PC-3 (cell line): ENCODE data around the gene WFDC1. TPM values are rescaled to one million over a fixed set of nuclear protein-coding genes. Genes with fewer than 3 reads are reported as not detected.
"Not testable (repeated sequence)": the region's sequence is repeated elsewhere in the genome, so short reads cannot be mapped to it uniquely, and the experiment has no call there.

Source experiments
- ATAC-seq: fragments of 200-7000 bp; cut with Tn5 transposase; 2 replicates; pipeline ENCODE4 v1.9.1; 2020; ENCODE audit warnings: mild to moderate bottlenecking, moderate library complexity
- BruUV-seq: library from RNA; stranded (reverse); fragments of 400-500 nt; replicated peaks from 2 replicates; lab custom pipeline; 2021; lab: Mats Ljungman, UMichigan
- CTCF ChIA-PET: fragments of 300-600 bp; sonication (Branson Sonifier 250); formaldehyde crosslinking; loops from one replicate; lab custom pipeline; 2022; ENCODE audit warnings: antibody characterized with exemption; lab: Charles Lee
- POLR2A ChIA-PET: fragments of 300-600 bp; sonication (Branson Sonifier 250); formaldehyde crosslinking; loops from one replicate; lab custom pipeline; 2022; ENCODE audit warnings: antibody characterized with exemption; ENCODE audit not compliant: unreplicated experiment; lab: Charles Lee
- DNase-seq: peaks from one replicate; pipeline ENCODE4 v3.0.0-alpha.2; 2015
- H2AFZ ChIP-seq: fragments of 300-600 bp; sonication (generic); 2 replicates; pipeline ENCODE4 v1.6.0; 2016; ENCODE audit warnings: antibody characterized with exemption, low read length
- H3F3A ChIP-seq: fragments of 300-600 bp; sonication (generic); one replicate; pipeline ENCODE4 v1.6.0; 2017; ENCODE audit warnings: antibody characterized with exemption, low read length, control low read depth, mild to moderate bottlenecking; ENCODE audit not compliant: unreplicated experiment
- H3K27ac ChIP-seq: fragments of 300-600 bp; sonication (generic); 2 replicates; pipeline ENCODE4 v1.5.1; 2016; ENCODE audit warnings: mild to moderate bottlenecking, low read length
- H3K27me3 ChIP-seq: fragments of 300-600 bp; sonication (generic); 2 replicates; pipeline ENCODE4 v1.6.1; 2016; ENCODE audit warnings: low read length, mixed read lengths
- H3K36me3 ChIP-seq: fragments of 300-600 bp; sonication (generic); 2 replicates; pipeline ENCODE4 v1.6.1; 2016; ENCODE audit warnings: low read depth, mixed run types, low read length, mixed read lengths
- H3K4me1 ChIP-seq: fragments of 300-600 bp; sonication (generic); 2 replicates; pipeline ENCODE4 v1.5.1; 2016; ENCODE audit warnings: low read length; ENCODE audit not compliant: insufficient read depth
- H3K4me2 ChIP-seq: fragments of 300-600 bp; sonication (generic); 2 replicates; pipeline ENCODE4 v1.6.0; 2016; ENCODE audit warnings: low read length
- H3K4me3 ChIP-seq: fragments of 300-600 bp; sonication (generic); 2 replicates; pipeline ENCODE4 v1.5.1; 2016; ENCODE audit warnings: mild to moderate bottlenecking, low read length, mixed read lengths
- H3K79me2 ChIP-seq: fragments of 300-600 bp; sonication (generic); 2 replicates; pipeline ENCODE4 v1.6.1; 2017; ENCODE audit warnings: low read length, mixed read lengths
- H3K9ac ChIP-seq: fragments of 300-600 bp; sonication (generic); 2 replicates; pipeline ENCODE4 v1.6.0; 2016; ENCODE audit warnings: mild to moderate bottlenecking, low read length
- H3K9me2 ChIP-seq: fragments of 300-600 bp; sonication (generic); replicated peaks from 2 replicates; pipeline ENCODE4 v1.6.1; 2016; ENCODE audit warnings: mixed run types, low read length, mixed read lengths
- H3K9me3 ChIP-seq: fragments of 300-600 bp; sonication (generic); 2 replicates; pipeline ENCODE4 v1.6.1; 2016; ENCODE audit warnings: low read length, mixed read lengths
- H4K20me1 ChIP-seq: fragments of 300-600 bp; sonication (generic); 2 replicates; pipeline ENCODE4 v1.6.1; 2016; ENCODE audit warnings: low read length, mixed read lengths
- EZH2 ChIP-seq: fragments of 300-600 bp; sonication (generic); IDR thresholded peaks from one replicate; pipeline ENCODE4 v1.6.1; 2017; ENCODE audit warnings: antibody characterized with exemption, mild to moderate bottlenecking, low read length; ENCODE audit not compliant: unreplicated experiment
- EZH2phosphoT487 ChIP-seq: fragments of 300-600 bp; sonication (generic); IDR thresholded peaks from 2 replicates; pipeline ENCODE4 v1.6.1; 2018; ENCODE audit warnings: mild to moderate bottlenecking, antibody characterized with exemption, low read length, borderline replicate concordance
- intact Hi-C: fragments of 100-400 bp; cut with micrococcal nuclease; formaldehyde crosslinking; loops from 2 replicates; pipeline ENCODE4 v1.9.0; 2023
- total RNA-seq: library from RNA; depleted of rRNA; stranded (reverse); fragments of >200 nt; gene quantifications from 2 replicates; pipeline ENCODE4 v1.2.3, GENCODE V29; 2014
- TF ChIP-seq, protein P1 (sequence below): fragments of 300-600 bp; sonication (generic); conservative IDR thresholded peaks from 2 replicates; pipeline ENCODE4 v1.5.1; 2017; ENCODE audit warnings: antibody characterized with exemption, low read depth, mild to moderate bottlenecking, low read length

WFDC1 gene
- total RNA-seq, 1 experiment from 2014 or later = 0.15 TPM

DNA sequence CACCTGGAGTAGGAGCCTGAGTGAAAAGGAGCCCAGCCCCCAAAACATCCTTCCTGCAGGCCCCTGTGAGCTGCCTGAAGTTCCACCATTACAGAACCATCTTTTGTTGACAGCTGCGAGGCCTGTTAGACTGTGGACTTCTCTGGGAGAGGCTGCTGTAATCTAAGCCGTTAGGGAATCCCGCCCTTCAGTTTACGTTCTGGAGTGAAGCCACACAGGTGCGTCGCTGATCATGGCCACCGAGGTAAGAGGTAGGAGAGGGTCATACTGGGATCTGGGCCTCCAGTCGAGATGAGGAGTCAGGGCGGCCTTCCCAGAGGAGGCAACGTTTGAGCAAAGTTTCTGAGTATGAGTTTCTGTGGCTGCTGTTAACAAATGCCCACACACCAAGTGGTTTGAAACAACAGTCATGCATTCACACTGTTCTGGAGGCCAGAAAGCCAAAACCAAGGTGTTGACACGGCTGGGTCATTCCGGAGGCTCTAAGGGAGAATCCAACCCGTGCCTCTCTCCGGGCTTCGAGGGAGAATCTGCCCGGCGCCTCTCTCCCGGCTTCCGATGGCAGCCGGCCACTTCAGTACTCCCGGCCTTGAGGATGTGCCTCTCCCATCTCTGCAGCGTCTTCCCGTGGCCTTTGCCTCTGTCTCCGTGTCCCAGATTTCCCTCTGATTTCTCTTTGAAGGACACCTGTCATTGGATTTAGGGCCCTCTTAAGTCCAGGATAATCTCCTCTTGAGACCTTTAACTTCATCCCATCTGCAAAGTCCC, 47.0 kb downstream of the WFDC1 start:
- Histone ChIP-seq H3K9me3 (no peaks in the 10 kb centered on the region), H3K4me3 (no peak overlapping the region), H3K27me3 (no peaks in the 10 kb centered on the region), H3K27ac (no peak overlapping the region), H2AFZ (no peak overlapping the region), H3K79me2 (no peaks in the 10 kb centered on the region), H3F3A (no peaks in the 10 kb centered on the region), H3K9me2 (no peaks in the 10 kb centered on the region), H3K36me3 (no peaks in the 10 kb centered on the region), H4K20me1 (no peaks in the 10 kb centered on the region), H3K9ac (no peak overlapping the region), H3K4me2 (no peak overlapping the region), H3K4me1 (peaks cover 3% of the 10 kb centered on the region; the same call in 1 of the 2 replicates)
- intact Hi-C loops = no loop called here
- POLR2A ChIA-PET = no interaction called here
- TF ChIP-seq EZH2 (no peak), EZH2phosphoT487 (no peak)
- TF ChIP-seq, protein P1, sequence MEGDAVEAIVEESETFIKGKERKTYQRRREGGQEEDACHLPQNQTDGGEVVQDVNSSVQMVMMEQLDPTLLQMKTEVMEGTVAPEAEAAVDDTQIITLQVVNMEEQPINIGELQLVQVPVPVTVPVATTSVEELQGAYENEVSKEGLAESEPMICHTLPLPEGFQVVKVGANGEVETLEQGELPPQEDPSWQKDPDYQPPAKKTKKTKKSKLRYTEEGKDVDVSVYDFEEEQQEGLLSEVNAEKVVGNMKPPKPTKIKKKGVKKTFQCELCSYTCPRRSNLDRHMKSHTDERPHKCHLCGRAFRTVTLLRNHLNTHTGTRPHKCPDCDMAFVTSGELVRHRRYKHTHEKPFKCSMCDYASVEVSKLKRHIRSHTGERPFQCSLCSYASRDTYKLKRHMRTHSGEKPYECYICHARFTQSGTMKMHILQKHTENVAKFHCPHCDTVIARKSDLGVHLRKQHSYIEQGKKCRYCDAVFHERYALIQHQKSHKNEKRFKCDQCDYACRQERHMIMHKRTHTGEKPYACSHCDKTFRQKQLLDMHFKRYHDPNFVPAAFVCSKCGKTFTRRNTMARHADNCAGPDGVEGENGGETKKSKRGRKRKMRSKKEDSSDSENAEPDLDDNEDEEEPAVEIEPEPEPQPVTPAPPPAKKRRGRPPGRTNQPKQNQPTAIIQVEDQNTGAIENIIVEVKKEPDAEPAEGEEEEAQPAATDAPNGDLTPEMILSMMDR = no peak
- CTCF ChIA-PET = no interaction called here
- no TSS peak for BruUV-seq
- ATAC-seq = no peak
- DNase-seq = no peak

DNA sequence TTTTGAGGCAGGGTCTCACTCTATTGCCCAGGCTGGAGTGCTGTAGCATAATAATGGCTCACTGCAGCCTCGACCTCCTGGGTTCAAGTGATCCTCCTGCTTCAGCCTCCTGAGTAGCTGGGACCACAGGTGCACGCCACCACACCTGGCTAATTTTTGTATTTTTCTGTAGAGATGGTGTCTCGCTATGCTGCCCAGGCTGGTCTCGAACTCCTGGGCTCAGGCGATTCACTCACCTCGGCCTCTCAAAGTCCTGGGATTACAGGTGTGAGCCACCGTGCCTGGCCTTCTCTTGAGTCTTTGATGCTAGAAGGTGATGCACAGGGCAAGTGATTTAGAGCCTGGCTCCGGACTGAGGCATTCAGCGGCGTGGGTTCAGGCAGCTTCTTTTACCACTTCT, 49.1 kb downstream of the WFDC1 start:
- H4K20me1 ChIP-seq, H3K27me3 ChIP-seq, H3K27ac ChIP-seq, H3K36me3 ChIP-seq, BruUV-seq, H3F3A ChIP-seq, H3K4me2 ChIP-seq, intact Hi-C loops, H3K4me1 ChIP-seq, H3K9me3 ChIP-seq, H2AFZ ChIP-seq, H3K9ac ChIP-seq, H3K4me3 ChIP-seq, H3K9me2 ChIP-seq, CTCF ChIA-PET, DNase-seq, ATAC-seq, POLR2A ChIA-PET, H3K79me2 ChIP-seq: not testable (repeated sequence)

DNA sequence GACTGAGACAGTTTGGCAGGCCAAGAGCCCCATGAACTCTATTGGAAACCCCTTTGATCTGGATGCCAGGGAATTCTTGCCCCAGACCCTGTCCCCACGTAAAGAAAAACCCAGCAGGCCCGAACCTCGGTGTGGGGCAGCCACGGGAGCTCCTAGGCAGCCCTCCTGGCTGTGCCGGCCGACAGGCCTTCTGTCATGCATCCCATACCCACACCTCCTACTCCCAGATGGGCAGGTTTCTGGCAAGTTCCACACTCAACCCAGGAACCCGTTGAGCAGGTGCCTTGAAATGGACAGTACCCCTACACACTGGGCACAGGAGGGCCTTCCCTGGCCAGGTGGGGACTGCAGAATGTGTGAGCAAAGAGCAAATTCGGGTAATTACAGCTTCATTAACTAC, 50.1 kb downstream of the WFDC1 start:
- intact Hi-C loops = no loop called here
- no TSS peak for BruUV-seq
- H4K20me1 ChIP-seq = no peaks in the 10 kb centered on the region
- no peaks in the 10 kb centered on the region for H3K9me3 ChIP-seq
- H3F3A ChIP-seq = no peaks in the 10 kb centered on the region
- H3K4me1 ChIP-seq = peaks cover 3% of the 10 kb centered on the region; the same call in 1 of the 2 replicates
- ATAC-seq (no peak), DNase-seq (no peak)
- TF ChIP-seq, protein P1 = no peak
- no peak for TF ChIP-seq EZH2phosphoT487
- no peak for TF ChIP-seq EZH2
- H3K79me2 ChIP-seq = no peaks in the 10 kb centered on the region
- H3K9ac ChIP-seq = no peak overlapping the region
- H3K4me2 ChIP-seq = no peak overlapping the region
- no peak overlapping the region for H2AFZ ChIP-seq
- H3K9me2 ChIP-seq = no peaks in the 10 kb centered on the region
- H3K4me3 ChIP-seq = no peak overlapping the region
- no peak overlapping the region for H3K27ac ChIP-seq
- ChIA-PET CTCF (no interaction called here), POLR2A (no interaction called here)
- H3K27me3 ChIP-seq = no peaks in the 10 kb centered on the region
- no peaks in the 10 kb centered on the region for H3K36me3 ChIP-seq
